Measurements from ENCODE around the gene CACNA2D3. TPM values are rescaled to one million over a fixed set of nuclear protein-coding genes. Genes with fewer than 3 reads are reported as not detected.
"Not testable (repeated sequence)": the region's sequence is repeated elsewhere in the genome, so short reads cannot be mapped to it uniquely, and the experiment has no call there.

Gene CACNA2D3
- total RNA-seq, 4 donors from 2014 or later: 0.55 to 3.4 (median 1.6) TPM

- WGBS, 2 donors (ENCODE audit: low coverage in 1 of 2): 69 to 86% methylated on average over 3 of the region's 3 CpGs
- in situ Hi-C loops (cut with MboI; ENCODE audit: low pct_ligation_motif_present in 1 of 4, low pct_unique_long_range_greater_than_20kb in 1 of 4, low sequenced_read_pairs in 3 of 4) (no loop called here), intact Hi-C loops (cut with DNase I; ENCODE audit: low total_unique reads) (no loop called here)
- Histone ChIP-seq H3K27ac (no peak overlapping the region), H3K4me3 (no peak overlapping the region), H3K27me3 (no peaks in the 10 kb centered on the region), H3K36me3 (no peaks in the 10 kb centered on the region), H3K4me1 (no peaks in the 10 kb centered on the region), H3K9me3 (no peaks in the 10 kb centered on the region)
- no peak for DNase-seq
- TF ChIP-seq POLR2A (IDR thresholded peaks at IDR 0.05): no peak
- TF ChIP-seq POLR2AphosphoS5 (IDR thresholded peaks at IDR 0.05): no peak
- TF ChIP-seq EP300 (IDR thresholded peaks at IDR 0.05; ENCODE audit: low read depth): no peak
- no peak for TF ChIP-seq CTCF (IDR thresholded peaks at IDR 0.05)
Measured at GRCh38 chr3:54634122-54634469, 511.7 kb downstream of the CACNA2D3 start.

GRCh38 chr3:54639790-54640372, 517.5 kb downstream of the CACNA2D3 start:
- intact Hi-C loops (cut with DNase I; ENCODE audit: low total_unique reads): not testable (repeated sequence)

GRCh38 chr3:54641226-54642014, 519.1 kb downstream of the CACNA2D3 start:
- DNase-seq: no peak
- Histone ChIP-seq H3K27me3 (no peaks in the 10 kb centered on the region), H3K4me3 (no peak overlapping the region), H3K27ac (no peak overlapping the region), H3K36me3 (no peaks in the 10 kb centered on the region), H3K9me3 (no peaks in the 10 kb centered on the region), H3K4me1 (no peaks in the 10 kb centered on the region)
- 74 to 77% methylated on average over 1 to 2 of the region's 2 CpGs for WGBS, 2 donors (ENCODE audit: low coverage in 1 of 2)
- no peak for TF ChIP-seq POLR2AphosphoS5 (IDR thresholded peaks at IDR 0.05)
- TF ChIP-seq POLR2A (IDR thresholded peaks at IDR 0.05): no peak
- no peak for TF ChIP-seq CTCF (IDR thresholded peaks at IDR 0.05)
- no peak for TF ChIP-seq EP300 (IDR thresholded peaks at IDR 0.05; ENCODE audit: low read depth)
- intact Hi-C loops (cut with DNase I; ENCODE audit: low total_unique reads): no loop called here
- in situ Hi-C loops (cut with MboI; ENCODE audit: low pct_ligation_motif_present in 1 of 4, low pct_unique_long_range_greater_than_20kb in 1 of 4, low sequenced_read_pairs in 3 of 4): no loop called here

More at GRCh38 chr3:54639790-54640372, 517.5 kb downstream of the CACNA2D3 start:
- H3K36me3 ChIP-seq; H3K9me3 ChIP-seq; DNase-seq; H3K27ac ChIP-seq; H3K4me3 ChIP-seq; in situ Hi-C loops (cut with MboI; ENCODE audit: low pct_ligation_motif_present in 1 of 4, low pct_unique_long_range_greater_than_20kb in 1 of 4, low sequenced_read_pairs in 3 of 4); H3K4me1 ChIP-seq; H3K27me3 ChIP-seq: not testable (repeated sequence)
- 72 to 75% methylated on average over 1 to 12 of the region's 12 CpGs for WGBS, 2 donors (ENCODE audit: low coverage in 1 of 2)

- Histone ChIP-seq H3K9me3 (no peaks in the 10 kb centered on the region), H3K27ac (no peak overlapping the region), H3K27me3 (no peaks in the 10 kb centered on the region), H3K4me3 (no peak overlapping the region), H3K36me3 (no peaks in the 10 kb centered on the region), H3K4me1 (no peaks in the 10 kb centered on the region)
- DNase-seq: no peak
- intact Hi-C loops (cut with DNase I; ENCODE audit: low total_unique reads): no loop called here
- TF ChIP-seq EP300 (IDR thresholded peaks at IDR 0.05; ENCODE audit: low read depth) (no peak), POLR2A (IDR thresholded peaks at IDR 0.05) (no peak)
- 85 to 96% methylated on average over 6 of the region's 6 CpGs for WGBS, 2 donors (ENCODE audit: low coverage in 1 of 2)
- in situ Hi-C loops (cut with MboI; ENCODE audit: low pct_ligation_motif_present in 1 of 4, low pct_unique_long_range_greater_than_20kb in 1 of 4, low sequenced_read_pairs in 3 of 4): no loop called here
Measured at GRCh38 chr3:54642147-54642546, 519.8 kb downstream of the CACNA2D3 start.

- Histone ChIP-seq H3K4me3 (no peak overlapping the region), H3K36me3 (no peaks in the 10 kb centered on the region), H3K9me3 (no peaks in the 10 kb centered on the region), H3K4me1 (no peaks in the 10 kb centered on the region), H3K27ac (no peak overlapping the region), H3K27me3 (no peaks in the 10 kb centered on the region)
- intact Hi-C loops (cut with DNase I; ENCODE audit: low total_unique reads): no loop called here
- TF ChIP-seq POLR2AphosphoS5 (IDR thresholded peaks at IDR 0.05): no peak
- no peak for TF ChIP-seq POLR2A (IDR thresholded peaks at IDR 0.05)
- TF ChIP-seq CTCF (IDR thresholded peaks at IDR 0.05): no peak
- TF ChIP-seq EP300 (IDR thresholded peaks at IDR 0.05; ENCODE audit: low read depth): no peak
- DNase-seq: no peak
- in situ Hi-C loops (cut with MboI; ENCODE audit: low pct_ligation_motif_present in 1 of 4, low pct_unique_long_range_greater_than_20kb in 1 of 4, low sequenced_read_pairs in 3 of 4): no loop called here
Measured at GRCh38 chr3:54647721-54648120, 525.4 kb downstream of the CACNA2D3 start.

Measured in transverse colon (tissue), 4 donors.